Keratinocyte (primary cell): Measurements from ENCODE around the gene PROSER1. TPM values are rescaled to one million over a fixed set of nuclear protein-coding genes. Genes with fewer than 3 reads are reported as not detected.
"Not testable (repeated sequence)": the region's sequence is repeated elsewhere in the genome, so short reads cannot be mapped to it uniquely, and the experiment has no call there.

ENCODE experiments used
- DNase-seq: peaks from one replicate; pipeline ENCODE4 v3.0.0-alpha.2; 2011; ENCODE audit warnings: low read depth, missing footprints, low spot score
- FAIRE-seq: peaks from 2 replicates; lab custom pipeline; 2011; peaks lifted over from hg19 to GRCh38; lab: Jason Lieb, UNC
- H2AFZ ChIP-seq: 2 replicates; pipeline ENCODE4 v1.6.0; 2012; ENCODE audit warnings: low read length, control low read depth, inconsistent platforms; ENCODE audit not compliant: control insufficient read depth
- H3K27ac ChIP-seq: 2 replicates; pipeline ENCODE4 v1.5.1; 2011; ENCODE audit warnings: low read length; ENCODE audit not compliant: control insufficient read depth, insufficient read depth
- H3K27me3 ChIP-seq: 3 replicates; pipeline ENCODE4 v1.6.0; 2011; ENCODE audit warnings: low read length; ENCODE audit not compliant: control insufficient read depth, insufficient read depth; ENCODE audit errors: extremely low read depth
- H3K36me3 ChIP-seq, 2 experiments: 2 replicates in 1 of 2; 3 replicates in 1 of 2; pipeline ENCODE4 v1.5.1; 2011; ENCODE audit warnings: low read length in 2 of 2, mild to moderate bottlenecking in 1 of 2; ENCODE audit not compliant: control insufficient read depth in 2 of 2, insufficient read depth in 2 of 2; ENCODE audit errors: extremely low read depth in 1 of 2
- H3K4me1 ChIP-seq: 3 replicates; pipeline ENCODE4 v1.5.1; 2011; ENCODE audit warnings: low read length; ENCODE audit not compliant: control insufficient read depth, insufficient read depth; ENCODE audit errors: extremely low read depth
- H3K4me2 ChIP-seq: 3 replicates; pipeline ENCODE4 v1.6.0; 2011; ENCODE audit warnings: low read depth, low read length; ENCODE audit not compliant: control insufficient read depth, insufficient read depth; ENCODE audit errors: extremely low read depth
- H3K4me3 ChIP-seq, 3 experiments: fragments of 200-600 bp in 1 of 3; sonication (generic) in 1 of 3; 2 replicates in 2 of 3; 3 replicates in 1 of 3; pipeline ENCODE4 v1.5.1; 2011 to 2016; ENCODE audit warnings: low read length in 3 of 3, mild to moderate bottlenecking in 3 of 3, control low read depth in 2 of 3, inconsistent platforms in 1 of 3, low read depth in 1 of 3, mixed read lengths in 1 of 3, mixed run types in 1 of 3, moderate library complexity in 1 of 3; ENCODE audit not compliant: control insufficient read depth in 2 of 3, insufficient read depth in 2 of 3; ENCODE audit errors: extremely low read depth in 1 of 3
- H3K79me2 ChIP-seq: 2 replicates; pipeline ENCODE4 v1.6.0; 2012; ENCODE audit warnings: low read length; ENCODE audit not compliant: control insufficient read depth, insufficient read depth
- H3K9ac ChIP-seq: 3 replicates; pipeline ENCODE4 v1.6.0; 2011; ENCODE audit warnings: low read length; ENCODE audit not compliant: control insufficient read depth, insufficient read depth; ENCODE audit errors: extremely low read depth
- H3K9me1 ChIP-seq: 3 replicates; pipeline ENCODE4 v1.6.0; 2011; ENCODE audit warnings: low read length; ENCODE audit not compliant: control insufficient read depth, insufficient read depth; ENCODE audit errors: extremely low read depth
- H3K9me3 ChIP-seq: 2 replicates; pipeline ENCODE4 v1.5.1; 2012; ENCODE audit warnings: low read depth, low read length; ENCODE audit not compliant: control insufficient read depth
- H4K20me1 ChIP-seq: 3 replicates; pipeline ENCODE4 v1.6.0; 2011; ENCODE audit warnings: low read length; ENCODE audit not compliant: control insufficient read depth, insufficient read depth; ENCODE audit errors: extremely low read depth
- EZH2 ChIP-seq: IDR thresholded peaks from one replicate; pipeline ENCODE4 v1.6.1; 2012; ENCODE audit warnings: inconsistent platforms, mild to moderate bottlenecking, low read length, moderate library complexity
- dilution Hi-C: fragments of 300-500 bp; cut with MboI; formaldehyde crosslinking; loops from one replicate; pipeline ENCODE4 v1.7.0; 2020; ENCODE audit warnings: low sequenced_read_pairs; ENCODE audit not compliant: extremely low pct_ligation_motif_present
- polyA plus RNA-seq, 5 experiments: library from polyadenylated mRNA; depleted of rRNA in 3 of 5; stranded (reverse) in 3 of 5; stranded (forward) in 1 of 5; unstranded in 1 of 5; fragments of >200 nt; gene quantifications; 1 replicate in 1 of 5; 2 replicates in 3 of 5; 3 replicates in 1 of 5; pipeline versions ENCODE4 v1.2.1 to v1.2.3, GENCODE V29; 2011 to 2012; ENCODE audit warnings: missing spikeins in 2 of 5, low read depth in 1 of 5, low replicate concordance in 1 of 5
- TF ChIP-seq, protein P1 (sequence below), 3 experiments: IDR thresholded peaks in 1 of 3; conservative IDR thresholded peaks in 1 of 3; optimal IDR thresholded peaks in 1 of 3; 2 replicates in 2 of 3; 3 replicates in 1 of 3; pipeline versions ENCODE3 to v1.5.1; 2011; ENCODE audit warnings: low read length in 3 of 3, mild to moderate bottlenecking in 3 of 3, moderate library complexity in 2 of 3, control low read depth in 1 of 3, inconsistent platforms in 1 of 3; ENCODE audit not compliant: insufficient read depth in 2 of 3; ENCODE audit errors: extremely low read depth in 1 of 3

The PROSER1 gene
- polyA plus RNA-seq, 1 donor (not counting 4 experiments of a cell fraction or from before 2014, with no cell fraction given) = 16.9 TPM

DNA sequence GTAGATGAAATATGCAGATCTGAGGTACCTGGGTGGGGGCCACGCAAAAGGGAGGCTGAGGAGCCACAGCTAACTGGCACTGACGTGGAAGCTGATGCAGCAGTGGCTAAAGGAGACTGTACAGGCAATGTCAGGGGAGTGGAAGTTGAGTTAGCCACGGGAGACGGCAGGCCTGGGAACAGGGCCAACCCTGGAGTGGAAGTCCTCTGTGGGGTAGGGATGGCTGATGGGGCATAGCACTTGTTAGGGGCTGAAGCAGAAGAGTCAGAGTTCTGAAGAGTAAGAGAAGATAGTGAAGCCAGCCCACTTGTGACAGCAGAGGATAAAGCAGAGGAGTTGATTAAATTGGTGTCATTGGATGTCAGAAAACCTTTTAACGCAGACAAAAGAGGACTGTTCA, 24.4 kb downstream of the PROSER1 start:
- FAIRE-seq (no peak), DNase-seq (no peak)
- Histone ChIP-seq H3K4me3 (no peak overlapping the region), H3K9me3 (no peaks in the 10 kb centered on the region), H3K4me2 (no peak overlapping the region), H3K36me3 (peaks cover 21% of the 10 kb centered on the region in 2 experiments), H3K9ac (no peak overlapping the region), H2AFZ (no peak overlapping the region), H3K4me1 (no peaks in the 10 kb centered on the region), H3K9me1 (no peaks in the 10 kb centered on the region), H3K27me3 (no peaks in the 10 kb centered on the region), H3K79me2 (no peaks in the 10 kb centered on the region), H3K27ac (no peak overlapping the region), H4K20me1 (no peaks in the 10 kb centered on the region)
- dilution Hi-C loops = no loop called here
- TF ChIP-seq EZH2 = no peak
- TF ChIP-seq, protein P1, sequence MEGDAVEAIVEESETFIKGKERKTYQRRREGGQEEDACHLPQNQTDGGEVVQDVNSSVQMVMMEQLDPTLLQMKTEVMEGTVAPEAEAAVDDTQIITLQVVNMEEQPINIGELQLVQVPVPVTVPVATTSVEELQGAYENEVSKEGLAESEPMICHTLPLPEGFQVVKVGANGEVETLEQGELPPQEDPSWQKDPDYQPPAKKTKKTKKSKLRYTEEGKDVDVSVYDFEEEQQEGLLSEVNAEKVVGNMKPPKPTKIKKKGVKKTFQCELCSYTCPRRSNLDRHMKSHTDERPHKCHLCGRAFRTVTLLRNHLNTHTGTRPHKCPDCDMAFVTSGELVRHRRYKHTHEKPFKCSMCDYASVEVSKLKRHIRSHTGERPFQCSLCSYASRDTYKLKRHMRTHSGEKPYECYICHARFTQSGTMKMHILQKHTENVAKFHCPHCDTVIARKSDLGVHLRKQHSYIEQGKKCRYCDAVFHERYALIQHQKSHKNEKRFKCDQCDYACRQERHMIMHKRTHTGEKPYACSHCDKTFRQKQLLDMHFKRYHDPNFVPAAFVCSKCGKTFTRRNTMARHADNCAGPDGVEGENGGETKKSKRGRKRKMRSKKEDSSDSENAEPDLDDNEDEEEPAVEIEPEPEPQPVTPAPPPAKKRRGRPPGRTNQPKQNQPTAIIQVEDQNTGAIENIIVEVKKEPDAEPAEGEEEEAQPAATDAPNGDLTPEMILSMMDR (optimal IDR thresholded peaks at IDR 0.05 in 1 of 3, IDR thresholded peaks at IDR 0.05 in 1 of 3, conservative IDR thresholded peaks at IDR 0.05 in 1 of 3; ENCODE audit: extremely low read depth in 1 of 3, insufficient read depth in 2 of 3, low read length in 3 of 3) = no peak

DNA sequence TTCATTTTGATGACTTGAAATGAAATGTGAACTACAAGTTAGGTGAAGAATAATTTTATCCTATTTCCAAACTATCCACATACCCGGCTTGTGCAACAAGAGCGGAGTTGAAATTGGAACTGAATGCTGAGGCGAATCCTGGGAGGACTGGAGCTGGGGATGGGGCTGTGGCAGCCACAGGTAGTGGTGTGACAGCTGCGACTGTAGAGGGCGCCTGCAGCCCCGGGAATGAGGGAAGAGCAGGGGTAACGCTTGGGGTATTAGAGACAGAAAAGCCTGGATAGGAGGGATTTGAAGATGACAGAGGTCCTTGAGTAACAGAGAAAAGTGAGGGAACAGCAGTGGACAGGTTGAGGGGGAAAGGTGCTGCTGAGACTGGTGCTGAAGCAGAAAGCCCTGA, 25.3 kb downstream of the PROSER1 start:
- TF ChIP-seq, protein P1 (optimal IDR thresholded peaks at IDR 0.05 in 1 of 3, IDR thresholded peaks at IDR 0.05 in 1 of 3, conservative IDR thresholded peaks at IDR 0.05 in 1 of 3; ENCODE audit: extremely low read depth in 1 of 3, insufficient read depth in 2 of 3, low read length in 3 of 3) = peak in 2 of 3 experiments; percentile 14 to 44
- TF ChIP-seq EZH2 = no peak
- no peaks in the 10 kb centered on the region for H3K27me3 ChIP-seq
- no peaks in the 10 kb centered on the region for H3K9me3 ChIP-seq
- H3K36me3 ChIP-seq = peaks cover 20 to 21% of the 10 kb centered on the region in 2 experiments
- H3K79me2 ChIP-seq = no peaks in the 10 kb centered on the region
- no peak overlapping the region for H2AFZ ChIP-seq
- H3K4me3 ChIP-seq = no peak overlapping the region
- dilution Hi-C loops = no loop called here
- no peaks in the 10 kb centered on the region for H4K20me1 ChIP-seq
- no peak overlapping the region for H3K4me2 ChIP-seq
- H3K9ac ChIP-seq = no peak overlapping the region
- DNase-seq = no peak
- no peak overlapping the region for H3K27ac ChIP-seq
- no peak for FAIRE-seq
- no peaks in the 10 kb centered on the region for H3K4me1 ChIP-seq
- no peaks in the 10 kb centered on the region for H3K9me1 ChIP-seq

DNA sequence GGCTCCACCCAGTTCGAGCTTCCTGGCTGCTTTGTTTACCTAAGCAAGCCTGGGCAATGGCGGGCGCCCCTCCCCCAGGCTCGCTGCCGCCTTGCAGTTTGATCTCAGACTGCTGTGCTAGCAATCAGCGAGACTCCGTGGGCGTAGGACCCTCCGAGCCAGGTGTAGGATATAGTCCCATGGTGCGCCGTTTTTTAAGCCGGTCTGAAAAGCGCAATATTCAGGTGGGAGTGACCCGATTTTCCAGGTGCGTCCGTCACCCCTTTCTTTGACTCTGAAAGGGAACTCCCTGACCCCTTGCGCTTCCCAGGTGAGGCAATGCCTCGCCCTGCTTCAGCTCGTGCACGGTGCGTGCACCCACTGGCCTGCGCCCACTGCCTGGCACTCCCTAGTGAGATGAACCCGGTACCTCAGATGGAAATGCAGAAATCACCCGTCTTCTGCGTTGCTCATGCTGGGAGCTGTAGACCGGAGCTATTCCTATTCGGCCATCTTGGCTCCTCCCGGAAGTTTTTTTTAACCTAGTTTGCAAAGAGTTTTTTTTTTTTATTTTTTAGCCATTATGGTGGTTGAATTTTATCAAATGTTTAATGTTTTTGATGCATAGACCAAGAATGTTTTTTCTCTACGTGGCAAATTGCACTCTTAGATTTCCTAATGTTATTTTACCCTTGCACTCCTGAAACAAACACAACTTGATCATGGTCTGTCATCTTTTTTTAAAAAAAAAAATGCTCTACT, 31.3 kb downstream of the PROSER1 start:
- not testable (repeated sequence) for FAIRE-seq

More for the DNA sequence above, 31.3 kb downstream of the PROSER1 start:
- H3K36me3 ChIP-seq, dilution Hi-C loops, H3K9ac ChIP-seq, DNase-seq, H4K20me1 ChIP-seq, H3K9me1 ChIP-seq, H3K4me1 ChIP-seq, H3K79me2 ChIP-seq, H3K27me3 ChIP-seq, H3K9me3 ChIP-seq, H3K27ac ChIP-seq: not testable (repeated sequence)
- peak overlapping the region; percentile 45 for H3K4me2 ChIP-seq
- peak overlapping the region; percentile 49 for H2AFZ ChIP-seq
- peak overlapping the region in 1 of 3 experiments; percentile 16 for H3K4me3 ChIP-seq
